NCI-H128 (cell line): ENCODE measurements around the gene LMAN2.

Source experiments
- DNase-seq: peaks from one replicate; lab custom pipeline; 2025; ENCODE audit not compliant: unreplicated experiment; lab: John Stamatoyannopoulos, UW

Gene LMAN2

GRCh38 chr5:177328545-177329231, 22.8 kb downstream of the LMAN2 start:
- no peak for DNase-seq

GRCh38 chr5:177327539-177328522, 23.6 kb downstream of the LMAN2 start:
- DNase-seq = no peak

GRCh38 chr5:177325868-177326381, 25.5 kb downstream of the LMAN2 start:
- DNase-seq = no peak

- DNase-seq = no peak
These were observed 30.6 kb downstream of the LMAN2 start for GRCh38 chr5:177320879-177321278.

GRCh38 chr5:177319913-177320588, 31.4 kb downstream of the LMAN2 start:
- no peak for DNase-seq

GRCh38 chr5:177317959-177318377, 33.5 kb downstream of the LMAN2 start:
- peak; percentile 55 for DNase-seq

- no peak for DNase-seq
These were observed 35.5 kb downstream of the LMAN2 start for GRCh38 chr5:177316005-177316404.

- no peak for DNase-seq
These were observed 36.1 kb downstream of the LMAN2 start for GRCh38 chr5:177315411-177315810.

GRCh38 chr5:177314376-177315342, 36.8 kb downstream of the LMAN2 start:
- no peak for DNase-seq

GRCh38 chr5:177313561-177314259, 37.8 kb downstream of the LMAN2 start:
- no peak for DNase-seq

- no peak for DNase-seq
These were observed 38.8 kb downstream of the LMAN2 start for GRCh38 chr5:177312649-177313181.

- DNase-seq = peak; percentile 90
These were observed 39.5 kb downstream of the LMAN2 start, which contains the start of gene MXD3 for GRCh38 chr5:177311723-177312648. Gene MXD3 (minus strand): TSS chr5:177311898. CDS start chr5:177311830, 68 bp downstream.

GRCh38 chr5:177311392-177311722, 40.1 kb downstream of the LMAN2 start:
- DNase-seq = no peak

- no peak for DNase-seq
These were observed 40.6 kb downstream of the LMAN2 start for GRCh38 chr5:177310757-177311391.

GRCh38 chr5:177310332-177310731, 41.1 kb downstream of the LMAN2 start:
- DNase-seq = no peak

- DNase-seq = no peak
These were observed 41.9 kb downstream of the LMAN2 start for GRCh38 chr5:177309351-177310191.

- no peak for DNase-seq
These were observed 42.7 kb downstream of the LMAN2 start for GRCh38 chr5:177308740-177309139.
